ENCODE measurements around the gene NR1H4. TPM values are rescaled to one million over a fixed set of nuclear protein-coding genes. Genes with fewer than 3 reads are reported as not detected.

NR1H4 gene
- total and polyA plus RNA-seq, 2 donors (not counting 1 experiment from before 2014, with no cell fraction given): not detected

- POLR2A ChIA-PET: no interaction called here
- no peak overlapping the region for H3K9ac ChIP-seq (ENCODE audit: low read length)
- CTCF ChIA-PET: no interaction called here
Observed at GRCh38 chr12:100503228-100503628, 29.6 kb downstream of the NR1H4 start.

GRCh38 chr12:100504804-100505203, 31.1 kb downstream of the NR1H4 start:
- no peak overlapping the region for H2AFZ ChIP-seq (ENCODE audit: insufficient read depth, low read depth, low read length, poor library complexity, severe bottlenecking)
- POLR2A ChIA-PET: no interaction called here

More at GRCh38 chr12:100503228-100503628, 29.6 kb downstream of the NR1H4 start:
- no peak overlapping the region for H3K27ac ChIP-seq (ENCODE audit: low read length in 2 of 2)
- 94% methylated on average over 5 of the region's 6 CpGs for WGBS (ENCODE audit: insufficient coverage)
- no peaks in the 10 kb centered on the region for H3K4me1 ChIP-seq (ENCODE audit: control insufficient read depth in 2 of 2, insufficient read depth in 2 of 2, low read length in 2 of 2)
- H3K4me3 Mint-ChIP-seq: no peak overlapping the region
- ATAC-seq (ENCODE audit: low read depth) (no peak), DNase-seq (no peak)
- no peak overlapping the region for H2AFZ ChIP-seq (ENCODE audit: insufficient read depth, low read depth, low read length, poor library complexity, severe bottlenecking)
- H4K20me1 ChIP-seq (ENCODE audit: control insufficient read depth, insufficient read depth, low read length, poor library complexity, severe bottlenecking): no peaks in the 10 kb centered on the region
- H3K79me2 ChIP-seq (ENCODE audit: control insufficient read depth, insufficient read depth, low read length): no peaks in the 10 kb centered on the region
- no peaks in the 10 kb centered on the region for H3K27me3 ChIP-seq (replicated peaks in 1 of 4; ENCODE audit: control extremely low read depth in 1 of 4, control insufficient read depth in 3 of 4, insufficient read depth in 4 of 4, low read length in 3 of 4)
- TF ChIP-seq EZH2 (IDR thresholded peaks at IDR 0.05; ENCODE audit: borderline replicate concordance, insufficient read depth, low read depth, low read length, poor library complexity, severe bottlenecking) (no peak), CTCF (IDR thresholded peaks at IDR 0.05) (no peak)
- H3K4me2 ChIP-seq (replicated peaks; ENCODE audit: low read depth, low read length, poor library complexity, severe bottlenecking): no peak overlapping the region
- H3K4me3 ChIP-seq (ENCODE audit: control extremely low read depth in 1 of 5, extremely low read depth in 1 of 5, insufficient read depth in 1 of 5, low read depth in 2 of 5, low read length in 4 of 5): no peak overlapping the region
- H3K36me3 ChIP-seq (replicated peaks in 1 of 2; ENCODE audit: control extremely low read depth in 1 of 2, control insufficient read depth in 1 of 2, extremely low read depth in 1 of 2, insufficient read depth in 2 of 2, low read length in 1 of 2): no peaks in the 10 kb centered on the region
- intact Hi-C loops (cut with micrococcal nuclease): no loop called here
- H3K9me3 ChIP-seq (ENCODE audit: control extremely low read depth in 1 of 3, control insufficient read depth in 2 of 3, insufficient read depth in 1 of 3, low read length in 2 of 3): no peaks in the 10 kb centered on the region
- no peak overlapping the region for H3K27ac Mint-ChIP-seq
- peaks cover 3% of the 10 kb centered on the region for H3K27me3 Mint-ChIP-seq
- H3K9me3 Mint-ChIP-seq (ENCODE audit: insufficient read depth): no peaks in the 10 kb centered on the region
- no peaks in the 10 kb centered on the region for H3K4me1 Mint-ChIP-seq

More at GRCh38 chr12:100504804-100505203, 31.1 kb downstream of the NR1H4 start:
- Histone ChIP-seq H3K4me2 (replicated peaks; ENCODE audit: low read depth, low read length, poor library complexity, severe bottlenecking) (no peak overlapping the region), H3K9ac (ENCODE audit: low read length) (no peak overlapping the region), H3K27ac (ENCODE audit: low read length in 2 of 2) (no peak overlapping the region), H3K79me2 (ENCODE audit: control insufficient read depth, insufficient read depth, low read length) (no peaks in the 10 kb centered on the region), H3K4me1 (ENCODE audit: control insufficient read depth in 2 of 2, insufficient read depth in 2 of 2, low read length in 2 of 2) (no peaks in the 10 kb centered on the region), H3K4me3 (ENCODE audit: control extremely low read depth in 1 of 5, extremely low read depth in 1 of 5, insufficient read depth in 1 of 5, low read depth in 2 of 5, low read length in 4 of 5) (no peak overlapping the region), H3K27me3 (replicated peaks in 1 of 4; ENCODE audit: control extremely low read depth in 1 of 4, control insufficient read depth in 3 of 4, insufficient read depth in 4 of 4, low read length in 3 of 4) (no peaks in the 10 kb centered on the region), H4K20me1 (ENCODE audit: control insufficient read depth, insufficient read depth, low read length, poor library complexity, severe bottlenecking) (no peaks in the 10 kb centered on the region), H3K36me3 (replicated peaks in 1 of 2; ENCODE audit: control extremely low read depth in 1 of 2, control insufficient read depth in 1 of 2, extremely low read depth in 1 of 2, insufficient read depth in 2 of 2, low read length in 1 of 2) (no peaks in the 10 kb centered on the region), H3K9me3 (ENCODE audit: control extremely low read depth in 1 of 3, control insufficient read depth in 2 of 3, insufficient read depth in 1 of 3, low read length in 2 of 3) (no peaks in the 10 kb centered on the region)
- ATAC-seq (ENCODE audit: low read depth): no peak
- Mint-ChIP-seq H3K4me1 (no peaks in the 10 kb centered on the region), H3K27ac (no peak overlapping the region), H3K27me3 (peaks cover 3% of the 10 kb centered on the region), H3K9me3 (ENCODE audit: insufficient read depth) (no peaks in the 10 kb centered on the region), H3K4me3 (no peak overlapping the region)
- intact Hi-C loops (cut with micrococcal nuclease): no loop called here
- TF ChIP-seq CTCF (IDR thresholded peaks at IDR 0.05): no peak
- TF ChIP-seq EZH2 (IDR thresholded peaks at IDR 0.05; ENCODE audit: borderline replicate concordance, insufficient read depth, low read depth, low read length, poor library complexity, severe bottlenecking): no peak
- no peak for DNase-seq
- 67% methylated on average over 1 of the region's 1 CpG for WGBS (ENCODE audit: insufficient coverage)
- CTCF ChIA-PET: no interaction called here
